CD8-positive, alpha-beta memory T cell (primary cell): ENCODE data around the gene DPH7. TPM values are rescaled to one million over a fixed set of nuclear protein-coding genes. Genes with fewer than 3 reads are reported as not detected.
"Not testable (repeated sequence)": the region's sequence is repeated elsewhere in the genome, so short reads cannot be mapped to it uniquely, and the experiment has no call there.

Source experiments
- CTCF ChIA-PET: fragments of 350-600 bp; sonication (Branson Sonifier 250); formaldehyde crosslinking; loops from one replicate; lab custom pipeline; 2021; ENCODE audit warnings: antibody characterized with exemption; lab: Charles Lee
- POLR2A ChIA-PET: fragments of 350-600 bp; sonication (Branson Sonifier 250); formaldehyde crosslinking; loops from one replicate; lab custom pipeline; 2021; ENCODE audit warnings: antibody characterized with exemption; lab: Charles Lee
- DNase-seq, 5 donors: peaks; one replicate each; pipeline versions ENCODE4 v3.0.0 to v3.0.0-alpha.2; 2020 to 2022; ENCODE audit warnings: mixed read lengths in 1 of 5
- H3K27ac ChIP-seq: one replicate; pipeline ENCODE4 v1.7.0; 2013; ENCODE audit warnings: low read depth, mild to moderate bottlenecking, low read length, moderate library complexity
- H3K27me3 ChIP-seq: 2 replicates; pipeline ENCODE4 v1.7.0; 2013; ENCODE audit warnings: low read length, mild to moderate bottlenecking; ENCODE audit not compliant: insufficient read depth, poor library complexity, severe bottlenecking
- H3K36me3 ChIP-seq: 2 replicates; pipeline ENCODE4 v1.7.0; 2013; ENCODE audit warnings: mild to moderate bottlenecking, low read length, moderate library complexity; ENCODE audit not compliant: insufficient read depth
- H3K4me1 ChIP-seq: 2 replicates; pipeline ENCODE4 v1.7.0; 2013; ENCODE audit warnings: mild to moderate bottlenecking, low read length, moderate library complexity; ENCODE audit not compliant: insufficient read depth
- H3K4me3 ChIP-seq: 2 replicates; pipeline ENCODE4 v1.7.0; 2013; ENCODE audit warnings: mild to moderate bottlenecking, low read length
- H3K9me3 ChIP-seq: 2 replicates; pipeline ENCODE4 v1.7.0; 2013; ENCODE audit warnings: mild to moderate bottlenecking, low read length
- H3K27ac Mint-ChIP-seq, 8 donors: one replicate each; pipeline ENCODE4 v1.8.0; 2020 to 2021; ENCODE audit warnings: mixed read lengths in 8 of 8, mild to moderate bottlenecking in 6 of 8, inconsistent platforms in 3 of 8, moderate library complexity in 3 of 8
- H3K27me3 Mint-ChIP-seq, 2 donors: one replicate each; pipeline ENCODE4 v1.8.0; 2020 to 2021; ENCODE audit warnings: mixed read lengths in 2 of 2, mild to moderate bottlenecking in 1 of 2, moderate library complexity in 1 of 2
- H3K36me3 Mint-ChIP-seq, 3 donors: one replicate each; pipeline ENCODE4 v1.8.0; 2020 to 2021; ENCODE audit warnings: mixed read lengths in 3 of 3, inconsistent platforms in 1 of 3, mild to moderate bottlenecking in 1 of 3
- H3K4me1 Mint-ChIP-seq, 3 donors: one replicate each; pipeline ENCODE4 v1.8.0; 2020 to 2021; ENCODE audit warnings: mixed read lengths in 3 of 3, inconsistent platforms in 1 of 3, mild to moderate bottlenecking in 1 of 3
- H3K4me3 Mint-ChIP-seq, 7 donors: one replicate each; pipeline ENCODE4 v1.8.0; 2020 to 2021; ENCODE audit warnings: mixed read lengths in 7 of 7, mild to moderate bottlenecking in 6 of 7, moderate library complexity in 4 of 7, inconsistent platforms in 2 of 7
- H3K9me3 Mint-ChIP-seq, 5 donors: one replicate each; pipeline ENCODE4 v1.8.0; 2020 to 2022; ENCODE audit warnings: mixed read lengths in 5 of 5, mild to moderate bottlenecking in 3 of 5, moderate library complexity in 2 of 5, inconsistent platforms in 1 of 5
- polyA plus RNA-seq: library from polyadenylated mRNA; unstranded; fragments of 300-500 nt; fragmentation: Illumina TruSeq; gene quantifications from one replicate; pipeline ENCODE4 v1.2.3, GENCODE V29; 2021
- total RNA-seq, 2 experiments: library from RNA; stranded (reverse); gene quantifications; one replicate each; pipeline ENCODE4 v1.2.3, GENCODE V29; 2021

Gene DPH7
- total and polyA plus RNA-seq, 3 experiments from 2014 or later, result 31.3 to 38.2 (median 37.3) TPM

GRCh38 chr9:137575716-137576411 lies 2.9 kb downstream of the DPH7 start:
- DNase-seq, result no peak
- Mint-ChIP-seq H3K36me3 (peaks cover 0 to 44% (median 17%) of the 10 kb centered on the region in 3 donors), H3K4me3 (peak overlapping the region; percentile 24 to 86 (median 62)), H3K27ac (peak overlapping the region in 6 of 8 donors; percentile 26 to 74 (median 38)), H3K4me1 (peaks cover 31 to 42% (median 32%) of the 10 kb centered on the region in 3 donors), H3K27me3 (no peaks in the 10 kb centered on the region), H3K9me3 (no peaks in the 10 kb centered on the region)
- CTCF ChIA-PET, result no interaction called here
- Histone ChIP-seq H3K4me3 (no peak overlapping the region), H3K27ac (no peak overlapping the region), H3K4me1 (peaks cover 26% of the 10 kb centered on the region), H3K27me3 (no peaks in the 10 kb centered on the region), H3K36me3 (peaks cover 26% of the 10 kb centered on the region), H3K9me3 (no peaks in the 10 kb centered on the region)
- POLR2A ChIA-PET, result interaction anchor here (1.4 kb wide), 1 partner anchor 24 kb away, joined by 4 read pairs; the partner anchor contains the start of gene MRPL41

GRCh38 chr9:137575364-137575715 lies 3.4 kb downstream of the DPH7 start:
- POLR2A ChIA-PET, result no interaction called here
- Mint-ChIP-seq H3K4me1 (peaks cover 34 to 47% (median 37%) of the 10 kb centered on the region in 3 donors), H3K27me3 (no peaks in the 10 kb centered on the region), H3K4me3 (peak overlapping the region in 5 of 7 donors; percentile 28 to 79 (median 46)), H3K9me3 (no peaks in the 10 kb centered on the region), H3K36me3 (peaks cover 0 to 49% (median 17%) of the 10 kb centered on the region in 3 donors), H3K27ac (peak overlapping the region in 4 of 8 donors; percentile 33 to 74 (median 45))
- no peaks in the 10 kb centered on the region for H3K9me3 ChIP-seq
- no peak overlapping the region for H3K4me3 ChIP-seq
- H3K27me3 ChIP-seq, result no peaks in the 10 kb centered on the region
- H3K4me1 ChIP-seq, result peaks cover 26% of the 10 kb centered on the region
- H3K27ac ChIP-seq, result no peak overlapping the region
- no peak for DNase-seq
- CTCF ChIA-PET, result no interaction called here
- peaks cover 26% of the 10 kb centered on the region for H3K36me3 ChIP-seq

- H3K27ac ChIP-seq, result no peak overlapping the region
- H3K4me3 Mint-ChIP-seq, result no peak overlapping the region
- ChIA-PET POLR2A (no interaction called here), CTCF (no interaction called here)
- no peaks in the 10 kb centered on the region for H3K9me3 Mint-ChIP-seq
- peaks cover 26% of the 10 kb centered on the region for H3K4me1 ChIP-seq
- H3K36me3 Mint-ChIP-seq, result peaks cover 0 to 51% (median 17%) of the 10 kb centered on the region in 3 donors
- H3K4me3 ChIP-seq, result no peak overlapping the region
- no peaks in the 10 kb centered on the region for H3K27me3 Mint-ChIP-seq
- peak overlapping the region in 1 of 8 donors; percentile 33 for H3K27ac Mint-ChIP-seq
- H3K27me3 ChIP-seq, result no peaks in the 10 kb centered on the region
- H3K4me1 Mint-ChIP-seq, result peaks cover 36 to 48% (median 39%) of the 10 kb centered on the region in 3 donors
- no peaks in the 10 kb centered on the region for H3K9me3 ChIP-seq
- no peak for DNase-seq
- H3K36me3 ChIP-seq, result peaks cover 26% of the 10 kb centered on the region
Measured at GRCh38 chr9:137574192-137574591, 4.5 kb downstream of the DPH7 start.

GRCh38 chr9:137570566-137570965 lies 8.2 kb downstream of the DPH7 start:
- peaks cover 0 to 41% (median 15%) of the 10 kb centered on the region in 3 donors for H3K36me3 Mint-ChIP-seq
- H3K4me3 ChIP-seq, result no peak overlapping the region
- H3K4me1 ChIP-seq, result peaks cover under 1% of the 10 kb centered on the region
- no peaks in the 10 kb centered on the region for H3K9me3 ChIP-seq
- H3K27me3 Mint-ChIP-seq, result no peaks in the 10 kb centered on the region
- H3K4me3 Mint-ChIP-seq, result no peak overlapping the region
- POLR2A ChIA-PET, result no interaction called here
- H3K27me3 ChIP-seq, result no peaks in the 10 kb centered on the region
- peaks cover 18% of the 10 kb centered on the region for H3K36me3 ChIP-seq
- H3K27ac Mint-ChIP-seq, result peak overlapping the region in 3 of 8 donors; percentile 14 to 72 (median 66)
- peaks cover 13 to 25% (median 15%) of the 10 kb centered on the region in 3 donors for H3K4me1 Mint-ChIP-seq
- DNase-seq, result no peak
- no peak overlapping the region for H3K27ac ChIP-seq
- H3K9me3 Mint-ChIP-seq, result no peaks in the 10 kb centered on the region
- CTCF ChIA-PET, result no interaction called here

- Histone ChIP-seq H3K4me3 (no peak overlapping the region), H3K27ac (no peak overlapping the region), H3K4me1 (no peaks in the 10 kb centered on the region), H3K9me3 (no peaks in the 10 kb centered on the region), H3K36me3 (peaks cover 18% of the 10 kb centered on the region), H3K27me3 (no peaks in the 10 kb centered on the region)
- peaks cover 7 to 16% (median 10%) of the 10 kb centered on the region in 3 donors for H3K4me1 Mint-ChIP-seq
- no peaks in the 10 kb centered on the region for H3K27me3 Mint-ChIP-seq
- no peak overlapping the region for H3K27ac Mint-ChIP-seq
- ChIA-PET POLR2A (no interaction called here), CTCF (no interaction called here)
- DNase-seq, result no peak
- H3K36me3 Mint-ChIP-seq, result peaks cover 0 to 33% (median 9%) of the 10 kb centered on the region in 3 donors
- no peak overlapping the region for H3K4me3 Mint-ChIP-seq
- no peaks in the 10 kb centered on the region for H3K9me3 Mint-ChIP-seq
Measured at GRCh38 chr9:137569609-137570203, 9.0 kb downstream of the DPH7 start.

- POLR2A ChIA-PET, H3K4me3 Mint-ChIP-seq, H3K4me3 ChIP-seq, H3K9me3 ChIP-seq, CTCF ChIA-PET, H3K27ac ChIP-seq, DNase-seq, H3K4me1 ChIP-seq, H3K27me3 ChIP-seq, H3K27me3 Mint-ChIP-seq, H3K9me3 Mint-ChIP-seq: not testable (repeated sequence)
- peaks cover 18% of the 10 kb centered on the region for H3K36me3 ChIP-seq
- peak overlapping the region in 3 of 8 donors; percentile 79 to 87 (median 81) for H3K27ac Mint-ChIP-seq
- peaks cover 0 to 36% (median 12%) of the 10 kb centered on the region in 3 donors for H3K36me3 Mint-ChIP-seq
- peaks cover 9 to 13% (median 10%) of the 10 kb centered on the region in 3 donors for H3K4me1 Mint-ChIP-seq
Measured at GRCh38 chr9:137568445-137568844, 10.3 kb downstream of the DPH7 start.

- H3K27me3 Mint-ChIP-seq, result no peaks in the 10 kb centered on the region
- peaks cover 0 to 6% (median 3%) of the 10 kb centered on the region in 3 donors for H3K4me1 Mint-ChIP-seq
- H3K36me3 Mint-ChIP-seq, result peaks cover 3 to 41% (median 17%) of the 10 kb centered on the region in 3 donors
- Histone ChIP-seq H3K9me3 (no peaks in the 10 kb centered on the region), H3K27me3 (no peaks in the 10 kb centered on the region), H3K27ac (no peak overlapping the region), H3K4me1 (no peaks in the 10 kb centered on the region), H3K4me3 (no peak overlapping the region), H3K36me3 (peaks cover 6% of the 10 kb centered on the region)
- DNase-seq, result no peak
- ChIA-PET CTCF (no interaction called here), POLR2A (no interaction called here)
- peak overlapping the region in 2 of 8 donors; percentile 46 to 94 for H3K27ac Mint-ChIP-seq
- H3K9me3 Mint-ChIP-seq, result no peaks in the 10 kb centered on the region
- no peak overlapping the region for H3K4me3 Mint-ChIP-seq
Measured at GRCh38 chr9:137564817-137565411, 13.8 kb downstream of the DPH7 start.

GRCh38 chr9:137564134-137564533 lies 14.6 kb downstream of the DPH7 start:
- peaks cover 0 to 6% (median 3%) of the 10 kb centered on the region in 3 donors for H3K4me1 Mint-ChIP-seq
- peaks cover 7 to 47% (median 22%) of the 10 kb centered on the region in 3 donors for H3K36me3 Mint-ChIP-seq
- peak overlapping the region in 4 of 8 donors; percentile 26 to 82 (median 55) for H3K27ac Mint-ChIP-seq
- Histone ChIP-seq H3K4me3 (no peak overlapping the region), H3K9me3 (no peaks in the 10 kb centered on the region), H3K4me1 (no peaks in the 10 kb centered on the region), H3K36me3 (peaks cover 6% of the 10 kb centered on the region), H3K27me3 (no peaks in the 10 kb centered on the region), H3K27ac (no peak overlapping the region)
- H3K9me3 Mint-ChIP-seq, result no peaks in the 10 kb centered on the region
- ChIA-PET POLR2A (no interaction called here), CTCF (no interaction called here)
- DNase-seq, result no peak
- H3K27me3 Mint-ChIP-seq, result no peaks in the 10 kb centered on the region
- H3K4me3 Mint-ChIP-seq, result no peak overlapping the region
